GM12891 (cell line): Measurements from ENCODE around the gene KCND3.

Source experiments
- PAX5 ChIP-seq: IDR thresholded peaks from 2 replicates; pipeline ENCODE4 v1.6.1; 2011; ENCODE audit warnings: low read length, moderate library complexity, mild to moderate bottlenecking; ENCODE audit not compliant: insufficient read depth, severe bottlenecking
- POLR2A ChIP-seq: IDR thresholded peaks from 2 replicates; pipeline ENCODE4 v1.6.1; 2011; ENCODE audit warnings: low read depth, low read length, control low read depth
- POLR2AphosphoS5 ChIP-seq: IDR thresholded peaks from 2 replicates; pipeline ENCODE4 v1.6.1; 2011; ENCODE audit warnings: low read depth, low read length, control low read depth
- SPI1 ChIP-seq: IDR thresholded peaks from 2 replicates; pipeline ENCODE4 v1.6.1; 2011; ENCODE audit warnings: low read depth, low read length, control low read depth

DNA sequence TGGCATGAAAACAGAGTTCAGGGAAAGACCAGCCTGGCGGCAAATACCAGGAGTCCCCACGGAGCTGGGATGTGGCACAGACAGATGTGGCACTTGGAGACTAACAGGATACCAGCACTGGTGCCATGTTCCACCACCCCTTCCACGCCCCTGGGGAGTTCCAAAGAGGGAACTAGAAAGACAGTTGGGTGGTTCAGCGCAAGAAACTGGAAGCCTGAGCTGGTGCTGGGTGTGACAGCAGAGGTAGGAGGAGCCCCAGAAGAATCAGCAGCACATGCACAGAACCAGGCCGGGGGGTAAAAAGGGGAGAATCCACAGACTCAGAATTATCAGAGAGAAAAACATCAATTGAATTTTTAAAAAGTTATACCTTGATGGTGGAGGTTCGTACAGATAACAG, 211.4 kb downstream of the KCND3 start:
- TF ChIP-seq POLR2AphosphoS5 (no peak), POLR2A (no peak), PAX5 (no peak), SPI1 (no peak)
